Measurements from ENCODE around the gene AQP9.
"Not testable (repeated sequence)": the region's sequence is repeated elsewhere in the genome, so short reads cannot be mapped to it uniquely, and the experiment has no call there.

GRCh38 chr15:58210031-58210430 lies 71.8 kb downstream of the AQP9 start:
- TF ChIP-seq CTCF, POLR2A, EP300 (IDR thresholded peaks at IDR 0.05): not testable (repeated sequence)

All from tibial nerve (tissue), 4 donors.